Spleen (tissue), 11 donors: ENCODE results near the gene BMP2. TPM values are rescaled to one million over a fixed set of nuclear protein-coding genes. Genes with fewer than 3 reads are reported as not detected.

Experiments used
- DNase-seq: peaks from one replicate; pipeline ENCODE4 v3.0.0-alpha.2; 2020
- H3K27ac ChIP-seq, 8 donors: fragments of 200-600 bp; sonication (generic) in 7 of 8; 1 replicate in 4 of 8; 2 replicates in 4 of 8; pipeline versions ENCODE4 v1.5.0 to v1.8.0; 2016 to 2021; ENCODE audit warnings: inconsistent platforms in 4 of 8, mild to moderate bottlenecking in 4 of 8, moderate library complexity in 1 of 8
- H3K27me3 ChIP-seq, 7 donors: fragments of 200-600 bp; sonication (generic) in 6 of 7; replicated peaks in 1 of 7; 1 replicate in 4 of 7; 2 replicates in 3 of 7; pipeline versions ENCODE4 v1.5.0 to v1.8.0; 2016 to 2021; ENCODE audit warnings: inconsistent platforms in 3 of 7, mild to moderate bottlenecking in 1 of 7
- H3K36me3 ChIP-seq, 6 donors: fragments of 200-600 bp; sonication (generic) in 5 of 6; 1 replicate in 4 of 6; 2 replicates in 2 of 6; pipeline versions ENCODE4 v1.5.0 to v1.8.0; 2016 to 2021; ENCODE audit warnings: inconsistent platforms in 2 of 6
- H3K4me1 ChIP-seq, 6 donors: fragments of 200-600 bp; sonication (generic) in 5 of 6; 1 replicate in 3 of 6; 2 replicates in 3 of 6; pipeline versions ENCODE4 v1.5.0 to v1.8.0; 2016 to 2021; ENCODE audit warnings: inconsistent platforms in 3 of 6
- H3K4me3 ChIP-seq, 8 donors: fragments of 200-600 bp; sonication (generic) in 7 of 8; 1 replicate in 4 of 8; 2 replicates in 4 of 8; pipeline versions ENCODE4 v1.5.0 to v1.8.0; 2016 to 2021; ENCODE audit warnings: inconsistent platforms in 4 of 8, mild to moderate bottlenecking in 4 of 8, moderate library complexity in 2 of 8
- H3K9me3 ChIP-seq, 8 donors: fragments of 200-600 bp; sonication (generic) in 7 of 8; 1 replicate in 4 of 8; 2 replicates in 4 of 8; pipeline versions ENCODE4 v1.5.0 to v1.8.0; 2016 to 2021; ENCODE audit warnings: inconsistent platforms in 4 of 8
- CTCF ChIP-seq, 11 experiments: fragments of 200-600 bp in 7 of 11; fragments of 450-650 bp in 4 of 11; sonication (generic) in 4 of 11; IDR thresholded peaks in 8 of 11; conservative IDR thresholded peaks in 3 of 11; 1 replicate in 7 of 11; 2 replicates in 4 of 11; pipeline versions ENCODE4 v1.4.0 to v1.8.0; 2016 to 2021; ENCODE audit warnings: antibody characterized with exemption in 11 of 11, inconsistent platforms in 4 of 11, mild to moderate bottlenecking in 1 of 11
- POLR2A ChIP-seq, 3 donors: fragments of 450-650 bp; IDR thresholded peaks; one replicate each; pipeline ENCODE4 v1.5.1; 2017; ENCODE audit warnings: antibody characterized with exemption in 3 of 3, mild to moderate bottlenecking in 1 of 3
- POLR2AphosphoS5 ChIP-seq, 3 donors: sonication (generic); formaldehyde crosslinking; IDR thresholded peaks; one replicate each; pipeline ENCODE4 v1.5.1; 2017; ENCODE audit warnings: antibody characterized with exemption in 3 of 3
- whole genome bisulfite sequencing, 5 donors: extraction: QIAGEN DNeasy Blood & Tissue Kit in 3 of 5; methylation state at CpG; one replicate each; pipeline versions ENCODE4 v1.1.5 to v1.1.7; 2013 to 2018; 5-methylcytosine and 5-hydroxymethylcytosine counted together
- intact Hi-C: fragments of 100-400 bp; cut with DNase I; formaldehyde crosslinking; loops from one replicate; pipeline ENCODE4 v1.15.0; 2023; ENCODE audit warnings: low total_unique reads
- polyA plus RNA-seq, 3 donors: library from polyadenylated mRNA; stranded (reverse); fragments of 200-250 nt; gene quantifications; one replicate each; pipeline ENCODE4 v1.2.1, GENCODE V29; 2013
- total RNA-seq, 7 donors: library from RNA; depleted of rRNA in 3 of 7; stranded (reverse); fragments of >200 nt in 3 of 7; fragmentation: NEBNext Ultra II Directional in 4 of 7; extraction: Animal tissue kit (Norgen Biotek cat#: 25700) in 4 of 7; gene quantifications; one replicate each; pipeline versions ENCODE4 v1.1.0 to v1.2.1, GENCODE V29; 2016 to 2021
- donor health status: healthy with polysubstance abuse.
- donor health status: DM: no; HTN: no; CAD: no; lungs with moderate emphysema.
- donor health status: DM: no; HTN: no; CAD: no.
- donor health status: Bipolar disorder and iron deficiency.
- donor health status: healthy.
- donor health status: DM: no; HTN: no; CAD: no.
- donor health status: DM: yes; HTN: yes; CAD: no.

BMP2 gene
- total and polyA plus RNA-seq, 10 donors = 1.7 to 30.1 (median 15.0) TPM

DNA sequence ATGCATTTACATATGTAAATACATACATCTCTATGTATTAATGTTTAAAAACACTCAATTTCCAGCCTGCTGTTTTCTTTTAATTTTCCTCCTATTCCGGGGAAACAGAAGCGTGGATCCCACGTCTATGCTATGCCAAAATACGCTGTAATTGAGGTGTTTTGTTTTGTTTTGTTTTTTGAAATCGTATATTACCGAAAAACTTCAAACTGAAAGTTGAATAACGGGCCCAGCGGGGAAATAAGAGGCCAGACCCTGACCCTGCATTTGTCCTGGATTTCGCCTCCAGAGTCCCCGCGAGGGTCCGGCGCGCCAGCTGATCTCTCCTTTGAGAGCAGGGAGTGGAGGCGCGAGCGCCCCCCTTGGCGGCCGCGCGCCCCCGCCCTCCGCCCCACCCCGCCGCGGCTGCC, 355 bp upstream of the BMP2 start:
- Histone ChIP-seq H3K9me3 (no peaks in the 10 kb centered on the region), H3K4me1 (peaks cover 5 to 64% (median 33%) of the 10 kb centered on the region in 6 donors), H3K27ac (peak overlapping the region; percentile 42 to 87 (median 80)), H3K4me3 (peak overlapping the region; percentile 16 to 77 (median 60)), H3K36me3 (no peaks in the 10 kb centered on the region), H3K27me3 (peaks cover 0 to 60% (median 25%) of the 10 kb centered on the region in 7 donors)
- 1 to 3% (median 2%) methylated on average over 13 to 26 of the region's 26 CpGs for WGBS, 5 donors
- TF ChIP-seq CTCF (IDR thresholded peaks at IDR 0.05 in 8 of 11, conservative IDR thresholded peaks at IDR 0.05 in 3 of 11) = no peak
- no peak for TF ChIP-seq POLR2A (IDR thresholded peaks at IDR 0.05)
- no peak for TF ChIP-seq POLR2AphosphoS5 (IDR thresholded peaks at IDR 0.05)
- no peak for DNase-seq
- intact Hi-C loops = no loop called here

DNA sequence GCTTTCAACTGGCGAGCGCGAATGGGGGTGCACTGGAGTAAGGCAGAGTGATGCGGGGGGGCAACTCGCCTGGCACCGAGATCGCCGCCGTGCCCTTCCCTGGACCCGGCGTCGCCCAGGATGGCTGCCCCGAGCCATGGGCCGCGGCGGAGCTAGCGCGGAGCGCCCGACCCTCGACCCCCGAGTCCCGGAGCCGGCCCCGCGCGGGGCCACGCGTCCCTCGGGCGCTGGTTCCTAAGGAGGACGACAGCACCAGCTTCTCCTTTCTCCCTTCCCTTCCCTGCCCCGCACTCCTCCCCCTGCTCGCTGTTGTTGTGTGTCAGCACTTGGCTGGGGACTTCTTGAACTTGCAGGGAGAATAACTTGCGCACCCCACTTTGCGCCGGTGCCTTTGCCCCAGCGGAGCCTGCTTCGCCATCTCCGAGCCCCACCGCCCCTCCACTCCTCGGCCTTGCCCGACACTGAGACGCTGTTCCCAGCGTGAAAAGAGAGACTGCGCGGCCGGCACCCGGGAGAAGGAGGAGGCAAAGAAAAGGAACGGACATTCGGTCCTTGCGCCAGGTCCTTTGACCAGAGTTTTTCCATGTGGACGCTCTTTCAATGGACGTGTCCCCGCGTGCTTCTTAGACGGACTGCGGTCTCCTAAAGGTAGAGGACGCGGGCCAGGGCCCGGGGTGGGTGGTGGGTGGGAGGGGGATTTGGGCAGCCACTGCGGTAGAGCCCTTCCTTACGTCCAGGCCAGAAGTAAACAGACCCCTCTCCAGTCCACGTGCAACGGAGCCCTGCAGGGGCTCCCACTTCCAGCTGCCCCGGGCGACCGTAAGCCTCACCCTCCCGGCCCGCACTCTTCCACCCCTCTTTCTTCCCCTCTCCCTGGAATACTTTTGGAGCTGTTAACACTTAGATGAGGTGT, 998 bp downstream of the BMP2 start:
- H3K4me1 ChIP-seq = peaks cover 5 to 78% (median 33%) of the 10 kb centered on the region in 6 donors
- no peaks in the 10 kb centered on the region for H3K36me3 ChIP-seq
- 2 to 5% (median 3%) methylated on average over 56 to 70 of the region's 70 CpGs for WGBS, 5 donors
- peak overlapping the region; percentile 72 to 88 (median 85) for H3K27ac ChIP-seq
- intact Hi-C loops = no loop called here
- TF ChIP-seq POLR2A (IDR thresholded peaks at IDR 0.05) = no peak
- TF ChIP-seq POLR2AphosphoS5 (IDR thresholded peaks at IDR 0.05) = peak in 2 of 3 donors; percentile 5 to 12
- peak; percentile 78 for DNase-seq
- peaks cover 0 to 60% (median 25%) of the 10 kb centered on the region in 7 donors for H3K27me3 ChIP-seq
- no peaks in the 10 kb centered on the region for H3K9me3 ChIP-seq
- H3K4me3 ChIP-seq = peak overlapping the region; percentile 46 to 77 (median 61)

DNA sequence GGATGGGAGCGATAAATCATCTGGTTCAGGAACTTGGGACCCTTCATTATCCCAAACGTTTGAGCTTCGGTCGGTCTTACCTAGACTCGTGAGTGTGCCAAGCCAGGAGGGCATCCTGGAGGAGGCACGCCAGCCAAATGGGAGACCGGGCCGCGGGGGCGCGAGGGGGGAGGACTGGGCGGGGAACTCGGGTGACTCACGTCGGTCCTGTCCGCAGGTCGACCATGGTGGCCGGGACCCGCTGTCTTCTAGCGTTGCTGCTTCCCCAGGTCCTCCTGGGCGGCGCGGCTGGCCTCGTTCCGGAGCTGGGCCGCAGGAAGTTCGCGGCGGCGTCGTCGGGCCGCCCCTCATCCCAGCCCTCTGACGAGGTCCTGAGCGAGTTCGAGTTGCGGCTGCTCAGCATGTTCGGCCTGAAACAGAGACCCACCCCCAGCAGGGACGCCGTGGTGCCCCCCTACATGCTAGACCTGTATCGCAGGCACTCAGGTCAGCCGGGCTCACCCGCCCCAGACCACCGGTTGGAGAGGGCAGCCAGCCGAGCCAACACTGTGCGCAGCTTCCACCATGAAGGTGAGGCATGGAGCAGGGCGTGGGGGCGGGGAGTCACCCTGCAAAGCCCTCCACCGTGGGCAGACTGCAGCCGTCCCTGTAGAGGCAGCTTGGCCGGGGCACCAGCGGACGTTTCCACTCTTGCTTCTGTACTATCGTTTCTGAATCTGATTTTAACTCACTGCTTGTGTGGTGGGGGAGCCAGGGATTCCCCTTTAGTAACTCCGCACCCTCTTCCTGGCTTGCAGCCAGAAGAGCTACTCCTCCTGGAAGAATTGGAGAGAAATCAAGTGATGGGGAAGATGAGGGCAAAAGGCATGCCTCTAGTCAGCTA, 2.7 kb downstream of the BMP2 start:
- 5 to 10% (median 8%) methylated on average over 31 to 55 of the region's 55 CpGs for WGBS, 5 donors
- peaks cover 5 to 86% (median 36%) of the 10 kb centered on the region in 6 donors for H3K4me1 ChIP-seq
- peak; percentile 84 for DNase-seq
- no peaks in the 10 kb centered on the region for H3K36me3 ChIP-seq
- no peaks in the 10 kb centered on the region for H3K9me3 ChIP-seq
- TF ChIP-seq POLR2AphosphoS5 (IDR thresholded peaks at IDR 0.05) (peak in 2 of 3 donors; percentile 45 to 64), CTCF (IDR thresholded peaks at IDR 0.05 in 8 of 11, conservative IDR thresholded peaks at IDR 0.05 in 3 of 11) (no peak), POLR2A (IDR thresholded peaks at IDR 0.05) (no peak)
- intact Hi-C loops = no loop called here
- peaks cover 0 to 60% (median 25%) of the 10 kb centered on the region in 7 donors for H3K27me3 ChIP-seq
- peak overlapping the region; percentile 39 to 77 (median 61) for H3K4me3 ChIP-seq
- peak overlapping the region; percentile 35 to 88 (median 76) for H3K27ac ChIP-seq

DNA sequence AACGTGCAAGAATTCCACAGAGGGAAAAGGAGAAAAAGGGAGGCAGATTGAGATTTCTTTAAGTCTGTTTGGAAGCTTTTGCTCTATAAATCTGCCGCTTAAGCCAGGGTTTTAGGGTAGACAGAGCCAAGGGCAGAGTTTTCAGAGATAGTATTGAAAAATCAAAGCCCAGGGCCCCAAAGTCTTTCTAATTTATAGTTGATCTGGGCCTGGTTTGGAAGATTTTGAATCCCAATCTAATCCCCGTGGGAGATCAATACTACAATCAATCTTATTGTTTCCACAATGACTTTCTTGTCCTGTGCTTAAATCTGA, 3.3 kb downstream of the BMP2 start:
- TF ChIP-seq CTCF (IDR thresholded peaks at IDR 0.05 in 8 of 11, conservative IDR thresholded peaks at IDR 0.05 in 3 of 11) (no peak), POLR2A (IDR thresholded peaks at IDR 0.05) (no peak), POLR2AphosphoS5 (IDR thresholded peaks at IDR 0.05) (no peak)
- Histone ChIP-seq H3K4me3 (peak overlapping the region; percentile 39 to 77 (median 61)), H3K27ac (peak overlapping the region in 5 of 8 donors; percentile 54 to 88 (median 87)), H3K27me3 (peaks cover 0 to 59% (median 25%) of the 10 kb centered on the region in 7 donors), H3K9me3 (no peaks in the 10 kb centered on the region), H3K36me3 (no peaks in the 10 kb centered on the region), H3K4me1 (peaks cover 3 to 85% (median 33%) of the 10 kb centered on the region in 6 donors)
- WGBS, 5 donors = 45 to 64% (median 59%) methylated on average over 3 of the region's 3 CpGs
- no peak for DNase-seq
- intact Hi-C loops = no loop called here
